DMS 273 (cell line): ENCODE measurements around the gene TNFAIP3.
"Not testable (repeated sequence)": the region's sequence is repeated elsewhere in the genome, so short reads cannot be mapped to it uniquely, and the experiment has no call there.

Experiments
- DNase-seq: peaks from one replicate; lab custom pipeline; 2025; ENCODE audit not compliant: unreplicated experiment; lab: John Stamatoyannopoulos, UW

Gene TNFAIP3

GRCh38 chr6:137844773-137845172 lies 22.3 kb upstream of the TNFAIP3 start:
- not testable (repeated sequence) for DNase-seq

- DNase-seq = no peak
These were observed 21.6 kb upstream of the TNFAIP3 start for GRCh38 chr6:137845460-137845859.

- DNase-seq = no peak
These were observed 20.8 kb upstream of the TNFAIP3 start for GRCh38 chr6:137846274-137846673.

- DNase-seq = no peak
These were observed 20.2 kb upstream of the TNFAIP3 start for GRCh38 chr6:137846772-137847313.

- DNase-seq = no peak
These were observed 19.3 kb upstream of the TNFAIP3 start for GRCh38 chr6:137847748-137848147.

GRCh38 chr6:137848672-137849071 lies 18.4 kb upstream of the TNFAIP3 start:
- DNase-seq = no peak

- peak; percentile 14 for DNase-seq
These were observed 17.7 kb upstream of the TNFAIP3 start for GRCh38 chr6:137849181-137849980.

GRCh38 chr6:137849981-137850714 lies 16.9 kb upstream of the TNFAIP3 start:
- no peak for DNase-seq

- peak; percentile 20 for DNase-seq
These were observed 16.1 kb upstream of the TNFAIP3 start for GRCh38 chr6:137850816-137851602.

GRCh38 chr6:137851669-137852068 lies 15.4 kb upstream of the TNFAIP3 start:
- DNase-seq = no peak

GRCh38 chr6:137852346-137852745 lies 14.7 kb upstream of the TNFAIP3 start:
- no peak for DNase-seq

GRCh38 chr6:137852811-137853210 lies 14.2 kb upstream of the TNFAIP3 start:
- no peak for DNase-seq

GRCh38 chr6:137853569-137854213 lies 13.4 kb upstream of the TNFAIP3 start:
- no peak for DNase-seq

GRCh38 chr6:137856138-137856898 lies 10.7 kb upstream of the TNFAIP3 start:
- no peak for DNase-seq

- DNase-seq = no peak
These were observed 8.0 kb upstream of the TNFAIP3 start for GRCh38 chr6:137859025-137859424.

- DNase-seq = no peak
These were observed 6.6 kb upstream of the TNFAIP3 start for GRCh38 chr6:137860394-137861005.

- DNase-seq = no peak
These were observed 5.3 kb upstream of the TNFAIP3 start for GRCh38 chr6:137861550-137862337.

GRCh38 chr6:137862419-137863090 lies 4.5 kb upstream of the TNFAIP3 start:
- no peak for DNase-seq
